H1 (cell line): Measurements from ENCODE around the gene CORT. TPM values are rescaled to one million over a fixed set of nuclear protein-coding genes. Genes with fewer than 3 reads are reported as not detected.

Experiments used
- EGR1 ChIP-seq: IDR thresholded peaks from 2 replicates; pipeline ENCODE4 v1.6.1; 2011; ENCODE audit warnings: low read depth, low read length, borderline replicate concordance
- EP300 ChIP-seq, 2 experiments: IDR thresholded peaks; 1 replicate in 1 of 2; 2 replicates in 1 of 2; pipeline ENCODE4 v1.6.1; 2011 to 2012; ENCODE audit warnings: low read depth in 2 of 2, low read length in 2 of 2, mild to moderate bottlenecking in 2 of 2, borderline replicate concordance in 1 of 2, inconsistent platforms in 1 of 2, moderate library complexity in 1 of 2
- GTF2F1 ChIP-seq: IDR thresholded peaks from 2 replicates; pipeline ENCODE4 v1.6.1; 2012; ENCODE audit warnings: low read depth, low read length, improper control_type of control experiment, borderline replicate concordance
- NRF1 ChIP-seq: IDR thresholded peaks from 2 replicates; pipeline ENCODE4 v1.6.1; 2011; ENCODE audit warnings: mild to moderate bottlenecking, low read depth, low read length, improper control_type of control experiment
- polyA plus RNA-seq, 7 experiments: library from polyadenylated mRNA; depleted of rRNA in 3 of 7; stranded (reverse) in 5 of 7; unstranded in 2 of 7; fragments of >200 nt in 5 of 7; fragments of 200-250 nt in 2 of 7; gene quantifications; 1 replicate in 5 of 7; 2 replicates in 1 of 7; 4 replicates in 1 of 7; pipeline versions ENCODE4 v1.2.1 to v1.2.3, GENCODE V29; 2011 to 2013; ENCODE audit warnings: missing spikeins in 2 of 7, mixed read lengths in 2 of 7
- total RNA-seq: library from RNA; stranded (reverse); fragmentation: NEBNext Ultra II Directional; extraction: Animal tissue kit (Norgen Biotek cat#: 25700); gene quantifications from 2 replicates; pipeline ENCODE4 v1.2.1, GENCODE V29; 2021
- TF ChIP-seq, protein P1 (sequence below): fragments of 300-600 bp; sonication (generic); IDR thresholded peaks from 2 replicates; pipeline ENCODE4 v1.7.1; 2012; ENCODE audit warnings: low read length, moderate library complexity, mild to moderate bottlenecking, inconsistent platforms; ENCODE audit not compliant: insufficient replicate concordance
- TF ChIP-seq, protein P2 (sequence below): IDR thresholded peaks from 2 replicates; pipeline ENCODE4 v1.6.1; 2012; ENCODE audit warnings: inconsistent platforms

Gene CORT
- total and polyA plus RNA-seq, 2 of the 8 experiments (the other 6 are each of a cell fraction or from before 2014, with no cell fraction given), result 0.15 to 0.30 TPM

DNA sequence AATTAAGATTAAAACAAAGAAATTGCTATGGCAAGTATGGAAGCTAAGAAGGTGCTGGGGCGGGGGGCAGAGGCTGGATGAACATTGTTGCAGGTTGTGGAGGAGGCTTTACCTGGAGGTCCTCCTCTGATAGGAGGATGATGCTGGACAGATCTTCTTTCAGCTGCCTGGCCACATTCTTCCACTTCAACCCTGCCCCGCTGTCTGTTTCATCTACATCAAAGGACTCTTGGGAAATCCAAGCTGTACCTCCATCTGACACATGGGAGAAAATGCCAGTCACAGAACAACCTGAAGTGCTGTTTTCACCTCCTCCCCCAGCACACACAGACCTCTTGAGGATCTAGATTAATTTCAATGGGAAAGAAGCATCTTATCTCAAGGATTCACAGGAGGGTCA, 17.2 kb downstream of the CORT start (continued):
- TF ChIP-seq, protein P1, sequence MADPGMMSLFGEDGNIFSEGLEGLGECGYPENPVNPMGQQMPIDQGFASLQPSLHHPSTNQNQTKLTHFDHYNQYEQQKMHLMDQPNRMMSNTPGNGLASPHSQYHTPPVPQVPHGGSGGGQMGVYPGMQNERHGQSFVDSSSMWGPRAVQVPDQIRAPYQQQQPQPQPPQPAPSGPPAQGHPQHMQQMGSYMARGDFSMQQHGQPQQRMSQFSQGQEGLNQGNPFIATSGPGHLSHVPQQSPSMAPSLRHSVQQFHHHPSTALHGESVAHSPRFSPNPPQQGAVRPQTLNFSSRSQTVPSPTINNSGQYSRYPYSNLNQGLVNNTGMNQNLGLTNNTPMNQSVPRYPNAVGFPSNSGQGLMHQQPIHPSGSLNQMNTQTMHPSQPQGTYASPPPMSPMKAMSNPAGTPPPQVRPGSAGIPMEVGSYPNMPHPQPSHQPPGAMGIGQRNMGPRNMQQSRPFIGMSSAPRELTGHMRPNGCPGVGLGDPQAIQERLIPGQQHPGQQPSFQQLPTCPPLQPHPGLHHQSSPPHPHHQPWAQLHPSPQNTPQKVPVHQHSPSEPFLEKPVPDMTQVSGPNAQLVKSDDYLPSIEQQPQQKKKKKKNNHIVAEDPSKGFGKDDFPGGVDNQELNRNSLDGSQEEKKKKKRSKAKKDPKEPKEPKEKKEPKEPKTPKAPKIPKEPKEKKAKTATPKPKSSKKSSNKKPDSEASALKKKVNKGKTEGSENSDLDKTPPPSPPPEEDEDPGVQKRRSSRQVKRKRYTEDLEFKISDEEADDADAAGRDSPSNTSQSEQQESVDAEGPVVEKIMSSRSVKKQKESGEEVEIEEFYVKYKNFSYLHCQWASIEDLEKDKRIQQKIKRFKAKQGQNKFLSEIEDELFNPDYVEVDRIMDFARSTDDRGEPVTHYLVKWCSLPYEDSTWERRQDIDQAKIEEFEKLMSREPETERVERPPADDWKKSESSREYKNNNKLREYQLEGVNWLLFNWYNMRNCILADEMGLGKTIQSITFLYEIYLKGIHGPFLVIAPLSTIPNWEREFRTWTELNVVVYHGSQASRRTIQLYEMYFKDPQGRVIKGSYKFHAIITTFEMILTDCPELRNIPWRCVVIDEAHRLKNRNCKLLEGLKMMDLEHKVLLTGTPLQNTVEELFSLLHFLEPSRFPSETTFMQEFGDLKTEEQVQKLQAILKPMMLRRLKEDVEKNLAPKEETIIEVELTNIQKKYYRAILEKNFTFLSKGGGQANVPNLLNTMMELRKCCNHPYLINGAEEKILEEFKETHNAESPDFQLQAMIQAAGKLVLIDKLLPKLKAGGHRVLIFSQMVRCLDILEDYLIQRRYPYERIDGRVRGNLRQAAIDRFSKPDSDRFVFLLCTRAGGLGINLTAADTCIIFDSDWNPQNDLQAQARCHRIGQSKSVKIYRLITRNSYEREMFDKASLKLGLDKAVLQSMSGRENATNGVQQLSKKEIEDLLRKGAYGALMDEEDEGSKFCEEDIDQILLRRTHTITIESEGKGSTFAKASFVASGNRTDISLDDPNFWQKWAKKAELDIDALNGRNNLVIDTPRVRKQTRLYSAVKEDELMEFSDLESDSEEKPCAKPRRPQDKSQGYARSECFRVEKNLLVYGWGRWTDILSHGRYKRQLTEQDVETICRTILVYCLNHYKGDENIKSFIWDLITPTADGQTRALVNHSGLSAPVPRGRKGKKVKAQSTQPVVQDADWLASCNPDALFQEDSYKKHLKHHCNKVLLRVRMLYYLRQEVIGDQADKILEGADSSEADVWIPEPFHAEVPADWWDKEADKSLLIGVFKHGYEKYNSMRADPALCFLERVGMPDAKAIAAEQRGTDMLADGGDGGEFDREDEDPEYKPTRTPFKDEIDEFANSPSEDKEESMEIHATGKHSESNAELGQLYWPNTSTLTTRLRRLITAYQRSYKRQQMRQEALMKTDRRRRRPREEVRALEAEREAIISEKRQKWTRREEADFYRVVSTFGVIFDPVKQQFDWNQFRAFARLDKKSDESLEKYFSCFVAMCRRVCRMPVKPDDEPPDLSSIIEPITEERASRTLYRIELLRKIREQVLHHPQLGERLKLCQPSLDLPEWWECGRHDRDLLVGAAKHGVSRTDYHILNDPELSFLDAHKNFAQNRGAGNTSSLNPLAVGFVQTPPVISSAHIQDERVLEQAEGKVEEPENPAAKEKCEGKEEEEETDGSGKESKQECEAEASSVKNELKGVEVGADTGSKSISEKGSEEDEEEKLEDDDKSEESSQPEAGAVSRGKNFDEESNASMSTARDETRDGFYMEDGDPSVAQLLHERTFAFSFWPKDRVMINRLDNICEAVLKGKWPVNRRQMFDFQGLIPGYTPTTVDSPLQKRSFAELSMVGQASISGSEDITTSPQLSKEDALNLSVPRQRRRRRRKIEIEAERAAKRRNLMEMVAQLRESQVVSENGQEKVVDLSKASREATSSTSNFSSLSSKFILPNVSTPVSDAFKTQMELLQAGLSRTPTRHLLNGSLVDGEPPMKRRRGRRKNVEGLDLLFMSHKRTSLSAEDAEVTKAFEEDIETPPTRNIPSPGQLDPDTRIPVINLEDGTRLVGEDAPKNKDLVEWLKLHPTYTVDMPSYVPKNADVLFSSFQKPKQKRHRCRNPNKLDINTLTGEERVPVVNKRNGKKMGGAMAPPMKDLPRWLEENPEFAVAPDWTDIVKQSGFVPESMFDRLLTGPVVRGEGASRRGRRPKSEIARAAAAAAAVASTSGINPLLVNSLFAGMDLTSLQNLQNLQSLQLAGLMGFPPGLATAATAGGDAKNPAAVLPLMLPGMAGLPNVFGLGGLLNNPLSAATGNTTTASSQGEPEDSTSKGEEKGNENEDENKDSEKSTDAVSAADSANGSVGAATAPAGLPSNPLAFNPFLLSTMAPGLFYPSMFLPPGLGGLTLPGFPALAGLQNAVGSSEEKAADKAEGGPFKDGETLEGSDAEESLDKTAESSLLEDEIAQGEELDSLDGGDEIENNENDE, result no peak
- TF ChIP-seq EGR1, result no peak
- no peak for TF ChIP-seq GTF2F1
- TF ChIP-seq EP300 (IDR thresholded peaks at IDR 0.05; ENCODE audit: borderline replicate concordance in 1 of 2, low read depth in 2 of 2, low read length in 2 of 2), result no peak
- TF ChIP-seq NRF1, result no peak
- TF ChIP-seq, protein P2, sequence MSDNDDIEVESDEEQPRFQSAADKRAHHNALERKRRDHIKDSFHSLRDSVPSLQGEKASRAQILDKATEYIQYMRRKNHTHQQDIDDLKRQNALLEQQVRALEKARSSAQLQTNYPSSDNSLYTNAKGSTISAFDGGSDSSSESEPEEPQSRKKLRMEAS, result no peak
- TF ChIP-seq, all 59 proteins: peak for 0
